ENCODE measurements around the gene MYCBP2.
"Not testable (repeated sequence)": the region's sequence is repeated elsewhere in the genome, so short reads cannot be mapped to it uniquely, and the experiment has no call there.

Gene MYCBP2

DNA sequence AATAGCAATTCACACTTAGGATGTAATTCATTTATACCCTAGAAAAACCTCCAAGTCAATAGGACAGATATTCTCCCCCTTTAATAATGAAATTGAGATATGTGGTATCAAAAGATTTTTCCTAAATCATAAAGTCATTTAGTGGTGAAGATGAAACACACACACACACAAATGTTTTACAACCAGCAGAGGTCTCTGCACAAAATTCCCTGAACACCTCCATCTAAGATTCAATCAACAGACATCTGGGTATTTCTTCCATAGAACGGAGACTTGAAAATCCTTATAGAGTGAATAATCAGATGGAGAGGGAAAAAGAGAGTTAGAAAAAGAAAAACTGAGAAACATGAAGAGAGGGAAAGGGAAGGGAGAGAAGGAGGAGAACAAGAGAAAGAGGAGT is 52.8 kb downstream of the MYCBP2 start:
- H3K9me3 ChIP-seq: no peaks in the 10 kb centered on the region
- DNase-seq: no peak
- H3K36me3 ChIP-seq: peaks cover 20 to 32% (median 25%) of the 10 kb centered on the region in 3 donors
- no peak overlapping the region for H3K27ac ChIP-seq
- peak in 1 of 2 experiments; percentile 13 for TF ChIP-seq CTCF (IDR thresholded peaks at IDR 0.05)
- no peaks in the 10 kb centered on the region for H3K4me1 ChIP-seq
- H3K4me3 ChIP-seq: no peak overlapping the region
- H3K27me3 ChIP-seq: no peaks in the 10 kb centered on the region
- intact Hi-C loops (cut with DNase I; ENCODE audit: low total_unique reads): no loop called here

DNA sequence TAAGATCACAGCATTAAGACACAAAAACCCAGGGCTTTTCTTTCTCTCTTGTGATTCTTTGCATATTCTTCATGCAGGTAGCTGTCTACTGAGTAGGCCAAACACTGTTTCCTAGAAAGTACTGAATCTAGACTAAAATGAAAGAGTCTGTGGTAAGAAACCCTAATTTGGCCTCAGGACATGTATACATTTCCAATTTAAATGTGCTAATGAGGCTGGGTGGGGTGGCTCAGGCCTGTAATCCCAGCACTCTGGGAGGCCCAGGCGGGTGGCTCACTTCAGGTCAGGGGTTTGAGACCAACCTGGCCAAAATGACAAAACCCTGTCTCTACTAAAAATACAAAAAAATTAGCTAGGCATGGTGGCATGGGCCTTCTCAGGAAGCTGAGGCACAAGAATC is 57.8 kb downstream of the MYCBP2 start:
- Histone ChIP-seq H3K27ac (no peak overlapping the region), H3K4me1 (no peaks in the 10 kb centered on the region), H3K27me3 (no peaks in the 10 kb centered on the region), H3K36me3 (peaks cover 31 to 53% (median 35%) of the 10 kb centered on the region in 3 donors), H3K9me3 (no peaks in the 10 kb centered on the region), H3K4me3 (no peak overlapping the region)
- TF ChIP-seq CTCF (IDR thresholded peaks at IDR 0.05): no peak
- intact Hi-C loops (cut with DNase I; ENCODE audit: low total_unique reads): no loop called here
- no peak for DNase-seq

DNA sequence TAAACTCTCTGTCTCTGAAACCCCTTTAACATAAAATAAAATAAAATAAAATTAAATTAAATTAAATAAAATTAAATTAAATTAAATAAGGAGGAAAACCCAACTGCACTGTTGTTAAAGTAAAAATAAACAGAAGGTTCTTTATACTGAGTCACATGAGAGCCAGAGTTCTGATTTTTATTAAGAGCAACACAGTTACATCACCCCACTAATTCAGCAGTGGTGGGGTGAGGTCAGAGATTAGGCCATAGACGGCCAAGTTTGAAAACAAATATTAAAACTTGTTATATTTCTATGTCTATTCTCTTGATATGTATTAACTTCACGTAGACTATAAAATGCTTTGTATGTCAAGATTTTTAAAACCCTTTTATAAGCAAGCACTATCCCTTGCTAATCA is 59.5 kb downstream of the MYCBP2 start:
- Histone ChIP-seq H3K27ac (no peak overlapping the region), H3K36me3 (peaks cover 25 to 46% (median 35%) of the 10 kb centered on the region in 3 donors), H3K27me3 (no peaks in the 10 kb centered on the region), H3K9me3 (no peaks in the 10 kb centered on the region), H3K4me1 (no peaks in the 10 kb centered on the region), H3K4me3 (no peak overlapping the region)
- intact Hi-C loops (cut with DNase I; ENCODE audit: low total_unique reads): no loop called here
- DNase-seq: no peak
- TF ChIP-seq CTCF (IDR thresholded peaks at IDR 0.05): no peak

- H3K36me3 ChIP-seq: peaks cover 31 to 42% (median 41%) of the 10 kb centered on the region in 3 donors
- H3K9me3 ChIP-seq: no peaks in the 10 kb centered on the region
- no peak overlapping the region for H3K27ac ChIP-seq
- intact Hi-C loops (cut with DNase I; ENCODE audit: low total_unique reads): no loop called here
- H3K4me3 ChIP-seq: no peak overlapping the region
- TF ChIP-seq CTCF (IDR thresholded peaks at IDR 0.05): no peak
- no peaks in the 10 kb centered on the region for H3K27me3 ChIP-seq
- H3K4me1 ChIP-seq: no peaks in the 10 kb centered on the region
- no peak for DNase-seq
These were observed 61.6 kb downstream of the MYCBP2 start for GRCh38 chr13:77265336-77265735.

DNA sequence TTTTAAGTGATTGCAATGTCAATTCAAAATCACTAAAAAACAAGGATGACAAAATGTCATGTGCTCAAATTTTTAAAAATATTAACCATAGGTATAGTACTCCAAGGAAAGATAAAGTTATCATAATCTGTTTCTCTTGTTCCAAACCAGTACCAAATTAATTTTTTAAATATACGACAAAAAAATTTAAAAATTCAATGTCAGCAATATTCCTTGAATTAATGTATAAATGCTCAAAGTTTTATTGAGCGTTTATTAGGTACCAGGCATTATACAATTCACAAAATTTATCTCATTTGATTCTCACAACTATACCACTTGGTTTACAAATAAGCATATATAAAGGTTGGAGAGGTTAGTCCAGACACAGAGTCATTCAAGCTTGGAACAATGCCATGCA is 64.7 kb downstream of the MYCBP2 start:
- DNase-seq: no peak
- Histone ChIP-seq H3K4me1 (no peaks in the 10 kb centered on the region), H3K9me3 (no peaks in the 10 kb centered on the region), H3K36me3 (peaks cover 33 to 43% (median 42%) of the 10 kb centered on the region in 3 donors), H3K27me3 (no peaks in the 10 kb centered on the region), H3K27ac (no peak overlapping the region), H3K4me3 (no peak overlapping the region)
- intact Hi-C loops (cut with DNase I; ENCODE audit: low total_unique reads): no loop called here
- no peak for TF ChIP-seq CTCF (IDR thresholded peaks at IDR 0.05)

DNA sequence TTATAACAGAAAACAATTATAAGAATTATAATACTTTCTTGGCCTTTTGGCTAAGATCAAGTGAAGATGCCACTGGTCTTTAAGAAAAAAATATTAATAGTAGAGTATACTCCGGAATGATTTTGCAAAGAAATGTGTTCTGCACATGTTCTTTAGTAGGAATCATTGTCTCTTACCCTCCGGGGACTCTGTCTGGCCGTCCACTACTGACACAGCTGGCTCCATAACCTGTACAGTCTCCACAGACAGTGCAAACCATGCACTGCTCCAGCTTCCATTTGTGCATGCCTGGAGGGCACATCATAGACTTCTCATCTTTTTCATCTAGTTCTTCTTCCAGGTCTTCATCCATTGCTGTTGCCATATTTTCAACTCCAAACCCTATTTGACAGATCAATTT is 75.9 kb downstream of the MYCBP2 start:
- Histone ChIP-seq H3K4me1 (no peaks in the 10 kb centered on the region), H3K4me3 (no peak overlapping the region), H3K9me3 (no peaks in the 10 kb centered on the region), H3K27ac (no peak overlapping the region), H3K36me3 (peaks cover 4 to 18% (median 9%) of the 10 kb centered on the region in 3 donors), H3K27me3 (no peaks in the 10 kb centered on the region)
- intact Hi-C loops (cut with DNase I; ENCODE audit: low total_unique reads): no loop called here
- no peak for DNase-seq
- no peak for TF ChIP-seq CTCF (IDR thresholded peaks at IDR 0.05)

DNA sequence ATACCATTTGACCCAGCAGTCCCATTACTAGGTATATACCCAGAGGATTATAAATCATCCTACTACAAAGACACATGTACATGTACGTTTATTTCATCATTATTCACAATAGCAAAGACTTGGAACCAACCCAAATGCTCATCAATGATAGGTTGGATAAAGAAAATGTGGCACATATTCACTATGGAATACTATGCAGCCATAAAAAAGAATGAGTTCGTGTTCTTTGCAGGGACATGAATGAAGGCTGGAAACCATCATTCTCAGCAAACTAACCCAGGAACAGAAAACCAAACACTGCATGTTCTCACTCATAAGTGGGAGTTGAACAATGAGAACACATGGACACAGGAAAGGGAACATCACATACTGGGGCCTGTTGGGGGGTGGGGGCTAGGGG is 81.7 kb downstream of the MYCBP2 start:
- H3K4me3 ChIP-seq; H3K4me1 ChIP-seq; H3K27ac ChIP-seq; intact Hi-C loops (cut with DNase I; ENCODE audit: low total_unique reads); H3K9me3 ChIP-seq; DNase-seq; H3K27me3 ChIP-seq: not testable (repeated sequence)
- peaks cover 20 to 38% (median 36%) of the 10 kb centered on the region in 3 donors for H3K36me3 ChIP-seq

Data from tibial artery (tissue), 4 donors.